Measurements from ENCODE around the gene KRAS.
"Not testable (repeated sequence)": the region's sequence is repeated elsewhere in the genome, so short reads cannot be mapped to it uniquely, and the experiment has no call there.

The KRAS gene

DNA sequence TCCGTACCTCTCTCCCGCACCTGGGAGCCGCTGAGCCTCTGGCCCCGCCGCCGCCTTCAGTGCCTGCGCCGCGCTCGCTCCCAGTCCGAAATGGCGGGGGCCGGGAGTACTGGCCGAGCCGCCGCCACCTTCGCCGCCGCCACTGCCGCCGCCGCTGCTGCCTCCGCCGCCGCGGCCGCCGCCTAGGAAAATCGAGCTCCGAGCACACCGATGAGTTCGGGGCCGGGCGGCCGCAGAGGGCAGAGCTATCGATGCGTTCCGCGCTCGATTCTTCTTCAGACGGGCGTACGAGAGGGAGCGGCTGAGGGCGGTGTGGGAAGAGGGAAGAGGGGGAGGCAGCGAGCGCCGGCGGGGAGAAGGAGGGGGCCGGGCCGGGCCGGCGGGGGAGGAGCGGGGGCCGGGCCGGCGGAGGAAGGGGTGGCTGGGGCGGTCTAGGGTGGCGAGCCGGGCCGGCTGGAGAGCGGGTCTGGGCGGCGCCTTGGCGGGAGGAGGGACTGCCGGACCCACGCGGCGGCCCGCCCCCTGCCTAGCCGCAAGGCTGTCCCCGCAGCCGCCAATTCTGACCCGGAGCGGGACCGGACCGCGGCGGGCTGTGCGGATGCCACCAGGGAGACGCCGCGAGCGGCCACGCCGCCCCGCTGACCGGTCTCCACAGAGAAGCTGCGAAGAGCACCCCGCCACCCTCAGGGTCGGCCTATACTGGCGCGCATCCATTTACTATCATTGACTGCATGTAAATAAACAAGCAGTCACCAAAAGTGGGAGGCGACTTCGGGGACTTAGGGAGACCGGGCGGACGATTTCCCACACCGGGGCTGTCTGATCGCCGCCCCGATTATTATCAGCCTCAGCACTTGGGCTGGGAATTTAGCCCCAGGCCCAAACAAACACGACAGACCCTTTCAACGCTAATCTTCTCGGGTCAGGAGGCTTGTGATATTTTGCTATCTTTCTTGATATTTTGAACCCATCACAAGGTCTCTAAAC is at the start of gene KRAS:
KRAS (minus strand) TSS at position 186 of the 987 bp plus-strand sequence.
- H3K27ac ChIP-seq, result peak within 1 kb of the TSS; percentile 69
- TF ChIP-seq, protein P1, sequence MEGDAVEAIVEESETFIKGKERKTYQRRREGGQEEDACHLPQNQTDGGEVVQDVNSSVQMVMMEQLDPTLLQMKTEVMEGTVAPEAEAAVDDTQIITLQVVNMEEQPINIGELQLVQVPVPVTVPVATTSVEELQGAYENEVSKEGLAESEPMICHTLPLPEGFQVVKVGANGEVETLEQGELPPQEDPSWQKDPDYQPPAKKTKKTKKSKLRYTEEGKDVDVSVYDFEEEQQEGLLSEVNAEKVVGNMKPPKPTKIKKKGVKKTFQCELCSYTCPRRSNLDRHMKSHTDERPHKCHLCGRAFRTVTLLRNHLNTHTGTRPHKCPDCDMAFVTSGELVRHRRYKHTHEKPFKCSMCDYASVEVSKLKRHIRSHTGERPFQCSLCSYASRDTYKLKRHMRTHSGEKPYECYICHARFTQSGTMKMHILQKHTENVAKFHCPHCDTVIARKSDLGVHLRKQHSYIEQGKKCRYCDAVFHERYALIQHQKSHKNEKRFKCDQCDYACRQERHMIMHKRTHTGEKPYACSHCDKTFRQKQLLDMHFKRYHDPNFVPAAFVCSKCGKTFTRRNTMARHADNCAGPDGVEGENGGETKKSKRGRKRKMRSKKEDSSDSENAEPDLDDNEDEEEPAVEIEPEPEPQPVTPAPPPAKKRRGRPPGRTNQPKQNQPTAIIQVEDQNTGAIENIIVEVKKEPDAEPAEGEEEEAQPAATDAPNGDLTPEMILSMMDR (IDR thresholded peaks at IDR 0.05), result 0 out of 2 replicates have a peak, but pooled peaks have one; percentile 1
- TF ChIP-seq ZFX (IDR thresholded peaks at IDR 0.05; ENCODE audit: borderline replicate concordance), result no peak

DNA sequence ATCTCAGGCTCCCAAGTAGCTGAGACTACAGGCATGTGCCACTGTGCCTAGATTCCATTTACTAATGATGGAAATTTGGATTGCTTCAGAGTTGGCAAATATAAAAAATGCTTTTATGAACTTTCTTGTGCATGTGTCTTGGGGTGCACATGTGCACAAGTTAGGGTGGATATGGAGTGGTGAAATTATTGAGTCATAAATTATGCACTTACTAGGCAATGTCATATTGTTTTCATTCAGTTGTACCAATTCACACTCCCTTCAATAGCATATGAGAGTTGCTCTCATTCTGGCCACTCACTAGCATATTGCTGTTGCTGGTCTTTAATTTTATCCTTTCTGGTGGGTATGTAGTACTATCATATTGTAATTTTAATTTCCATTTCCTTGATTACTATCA is 45.7 kb upstream of the KRAS start:
- H3K27ac ChIP-seq, result no peak overlapping the region
- TF ChIP-seq, protein P1 (IDR thresholded peaks at IDR 0.05), result no peak
- no peak for TF ChIP-seq ZFX (IDR thresholded peaks at IDR 0.05; ENCODE audit: borderline replicate concordance)

DNA sequence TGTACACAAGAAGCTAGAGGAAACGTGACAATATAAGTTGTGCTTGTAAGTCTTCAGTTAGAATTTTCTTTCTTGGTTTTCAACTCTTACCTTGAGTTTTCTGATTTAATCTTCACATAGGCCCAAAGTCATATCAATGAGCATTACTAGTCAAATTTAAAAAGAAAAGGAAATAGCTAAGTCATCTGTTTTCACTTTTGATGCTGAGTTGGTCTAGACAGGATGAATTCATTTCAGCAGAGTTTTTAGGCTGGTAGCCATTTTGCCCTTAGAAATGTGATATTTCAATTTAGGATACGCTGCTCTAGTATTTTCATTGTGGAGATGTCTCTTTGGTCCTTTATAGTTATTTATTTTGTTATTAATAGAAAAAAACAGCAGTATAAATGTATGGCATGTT is 44.6 kb upstream of the KRAS start:
- H3K27ac ChIP-seq, result no peak overlapping the region
- TF ChIP-seq, protein P1 (IDR thresholded peaks at IDR 0.05), result no peak
- no peak for TF ChIP-seq ZFX (IDR thresholded peaks at IDR 0.05; ENCODE audit: borderline replicate concordance)

DNA sequence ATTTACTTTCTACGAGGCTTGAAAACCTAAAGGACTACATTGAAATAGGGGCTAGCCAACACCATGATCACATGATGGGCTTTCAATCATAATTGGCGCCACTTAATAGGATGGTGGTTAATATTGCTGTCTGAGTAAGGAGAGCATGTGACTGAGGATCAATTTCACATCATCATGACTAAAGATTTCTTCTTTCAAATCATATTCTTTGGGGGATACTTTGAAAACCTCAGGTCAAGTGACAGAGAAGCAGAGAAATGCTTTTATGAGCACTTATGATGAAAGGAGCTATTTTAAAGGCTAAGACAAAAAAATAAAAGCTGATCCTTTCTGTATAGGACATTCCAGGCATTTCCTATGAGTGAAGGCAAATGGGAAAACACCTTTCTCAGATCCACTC is 42.9 kb upstream of the KRAS start:
- no peak for TF ChIP-seq ZFX (IDR thresholded peaks at IDR 0.05; ENCODE audit: borderline replicate concordance)
- TF ChIP-seq, protein P1 (IDR thresholded peaks at IDR 0.05), result no peak
- H3K27ac ChIP-seq, result no peak overlapping the region

DNA sequence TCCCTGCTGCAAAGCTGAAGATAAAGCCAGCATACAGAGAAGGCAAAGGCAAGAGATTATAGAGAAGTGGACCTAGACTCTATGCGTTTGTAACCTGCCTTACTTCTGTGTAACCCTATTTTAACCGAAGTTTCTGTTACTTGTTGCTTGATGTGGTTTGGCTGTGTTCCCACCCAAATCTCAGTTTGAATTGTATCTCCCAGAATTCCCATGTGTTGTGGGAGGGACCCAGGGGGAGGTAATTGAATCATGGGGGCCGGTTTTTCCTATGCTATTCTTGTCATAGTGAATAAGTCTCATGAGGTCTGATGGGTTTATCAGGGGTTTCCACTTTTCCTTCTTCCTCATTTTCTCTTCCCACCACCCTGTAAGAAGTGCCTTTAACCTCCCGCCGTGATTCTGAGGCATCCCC is 42.1 kb upstream of the KRAS start:
- not testable (repeated sequence) for H3K27ac ChIP-seq

DNA sequence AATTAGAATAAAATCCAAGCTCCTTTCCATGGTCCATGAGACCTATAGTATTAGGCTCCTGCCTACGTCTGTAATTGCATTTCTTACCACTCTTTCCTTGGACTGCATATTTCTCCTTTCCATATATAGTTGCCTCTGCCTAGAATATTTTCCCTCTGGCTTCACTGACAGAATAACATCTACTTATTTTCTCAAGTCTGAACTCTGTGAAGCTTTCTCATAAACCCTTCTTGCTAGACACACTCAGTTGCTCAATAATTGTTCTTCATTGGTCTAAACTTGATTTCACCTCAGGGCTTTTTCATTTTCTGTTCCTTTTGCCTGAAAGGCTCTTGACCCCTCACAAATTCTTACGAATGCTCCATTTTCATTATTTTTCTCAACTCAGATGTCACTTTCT is 36.9 kb upstream of the KRAS start:
- no peak for TF ChIP-seq ZFX (IDR thresholded peaks at IDR 0.05; ENCODE audit: borderline replicate concordance)
- TF ChIP-seq, protein P1 (IDR thresholded peaks at IDR 0.05), result no peak
- peak overlapping the region; percentile 35; the same call in 1 of the 2 replicates for H3K27ac ChIP-seq

DNA sequence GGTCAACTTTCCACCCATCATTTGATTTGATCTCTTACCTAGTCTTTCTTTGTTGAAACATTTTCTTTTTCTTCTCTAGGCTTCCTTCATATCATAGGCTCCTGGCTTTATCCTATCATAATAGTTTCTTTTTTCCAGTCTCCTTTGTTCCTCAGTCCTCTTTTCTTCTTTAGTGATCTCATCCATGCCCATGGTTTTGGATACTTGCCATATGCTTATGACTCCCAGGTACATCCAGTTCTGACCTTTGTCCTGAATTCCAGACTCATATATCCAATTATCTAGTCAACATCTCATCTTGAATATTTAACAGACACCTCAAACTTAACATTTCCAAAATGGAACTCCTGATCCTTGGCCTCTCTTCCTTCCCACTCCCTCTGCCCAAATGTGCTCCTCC is 36.1 kb upstream of the KRAS start:
- H3K27ac ChIP-seq, result peak overlapping the region; percentile 35
- no peak for TF ChIP-seq ZFX (IDR thresholded peaks at IDR 0.05; ENCODE audit: borderline replicate concordance)
- TF ChIP-seq, protein P1 (IDR thresholded peaks at IDR 0.05), result no peak
